ENCODE data around the gene KCNG2. TPM values are rescaled to one million over a fixed set of nuclear protein-coding genes. Genes with fewer than 3 reads are reported as not detected.

The KCNG2 gene
- total and polyA plus RNA-seq, 4 experiments from 2014 or later = not detected

DNA sequence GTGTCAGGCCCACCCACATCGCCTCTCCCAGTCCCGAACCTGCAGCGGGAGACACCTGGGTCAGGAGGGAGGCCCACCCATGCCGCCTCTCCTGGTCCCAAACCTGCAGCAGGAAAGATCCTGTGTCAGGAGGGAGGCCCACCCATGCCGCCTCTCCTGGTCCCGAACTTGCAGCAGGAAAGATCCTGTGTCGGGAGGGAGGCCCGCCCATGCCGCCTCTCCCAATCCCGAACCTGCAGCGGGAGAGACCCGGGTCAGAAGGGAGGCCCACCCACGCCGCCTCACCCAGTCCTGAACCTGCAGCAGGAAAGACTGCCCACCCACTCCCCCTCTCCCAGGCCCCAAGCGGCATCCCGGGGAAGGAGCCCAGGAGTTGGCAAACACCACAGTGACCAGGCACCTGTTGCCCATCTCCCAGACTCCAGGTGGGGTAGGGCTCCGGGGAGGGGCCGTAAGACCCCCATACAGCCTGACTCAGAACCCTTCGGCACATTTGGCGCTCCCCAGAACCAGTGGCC lies 145.9 kb downstream of the KCNG2 start:
- Mint-ChIP-seq H3K9me3 (peaks cover 0 to 2% (median 0%) of the 10 kb centered on the region in 8 donors), H3K27me3 (no peaks in the 10 kb centered on the region), H3K4me1 (peaks cover 11 to 64% (median 26%) of the 10 kb centered on the region in 4 donors), H3K4me3 (no peak overlapping the region), H3K36me3 (peaks cover 34 to 37% of the 10 kb centered on the region in 2 donors), H3K27ac (no peak overlapping the region)
- Histone ChIP-seq H3K4me3 (ENCODE audit: low read length in 2 of 2) (no peak overlapping the region), H3K4me1 (ENCODE audit: insufficient read depth, low read length) (peaks cover 27% of the 10 kb centered on the region), H3K27me3 (ENCODE audit: insufficient read depth, low read length) (no peaks in the 10 kb centered on the region), H3K36me3 (ENCODE audit: insufficient read depth, low read length) (peaks cover 12% of the 10 kb centered on the region), H3K27ac (ENCODE audit: low read depth, low read length) (no peak overlapping the region), H3K9me3 (ENCODE audit: control insufficient read depth in 1 of 2, low read length in 2 of 2) (no peaks in the 10 kb centered on the region)
- intact Hi-C loops (cut with micrococcal nuclease) = no loop called here
- no peak for DNase-seq
- CTCF ChIA-PET (ENCODE audit: partially characterized antibody) = no interaction called here
- POLR2A ChIA-PET (ENCODE audit: partially characterized antibody) = no interaction called here

- Histone ChIP-seq H3K4me3 (ENCODE audit: low read length in 2 of 2) (no peak overlapping the region), H3K27me3 (ENCODE audit: insufficient read depth, low read length) (no peaks in the 10 kb centered on the region), H3K9me3 (ENCODE audit: control insufficient read depth in 1 of 2, low read length in 2 of 2) (no peaks in the 10 kb centered on the region), H3K27ac (ENCODE audit: low read depth, low read length) (no peak overlapping the region), H3K4me1 (ENCODE audit: insufficient read depth, low read length) (peaks cover 33% of the 10 kb centered on the region), H3K36me3 (ENCODE audit: insufficient read depth, low read length) (peaks cover 12% of the 10 kb centered on the region)
- no peak for DNase-seq
- POLR2A ChIA-PET (ENCODE audit: partially characterized antibody) = no interaction called here
- Mint-ChIP-seq H3K27me3 (no peaks in the 10 kb centered on the region), H3K36me3 (peaks cover 29 to 31% of the 10 kb centered on the region in 2 donors), H3K27ac (peak overlapping the region in 6 of 7 donors; percentile 57 to 74 (median 67)), H3K9me3 (peaks cover 0 to 2% (median 0%) of the 10 kb centered on the region in 8 donors), H3K4me1 (peaks cover 13 to 67% (median 29%) of the 10 kb centered on the region in 4 donors), H3K4me3 (peak overlapping the region in 2 of 8 donors; percentile 39 to 46)
- intact Hi-C loops (cut with micrococcal nuclease) = no loop called here
- CTCF ChIA-PET (ENCODE audit: partially characterized antibody) = no interaction called here
Measured at GRCh38 chr18:79944126-79944731, 146.5 kb downstream of the KCNG2 start.

DNA sequence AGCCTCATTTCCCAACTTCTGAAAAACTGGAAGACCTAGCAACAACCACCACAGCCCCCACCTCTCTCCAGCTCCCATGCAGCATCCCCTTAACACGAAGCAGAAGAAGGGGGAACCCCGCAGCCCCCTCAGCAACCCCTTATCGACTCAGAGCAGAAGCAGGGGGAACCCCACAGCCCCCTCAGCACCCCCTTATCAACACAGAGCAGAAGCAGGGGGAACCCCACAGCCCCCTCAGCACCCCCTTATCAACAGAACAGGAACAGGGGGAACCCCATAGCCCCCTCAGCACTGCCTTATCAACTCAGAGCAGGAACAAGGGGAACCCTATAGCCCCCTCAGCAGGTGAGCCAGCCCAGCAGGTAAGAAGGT lies 147.0 kb downstream of the KCNG2 start:
- no peaks in the 10 kb centered on the region for H3K27me3 ChIP-seq (ENCODE audit: insufficient read depth, low read length)
- DNase-seq = no peak
- no peaks in the 10 kb centered on the region for H3K9me3 ChIP-seq (ENCODE audit: control insufficient read depth in 1 of 2, low read length in 2 of 2)
- intact Hi-C loops (cut with micrococcal nuclease) = no loop called here
- peaks cover 38% of the 10 kb centered on the region for H3K4me1 ChIP-seq (ENCODE audit: insufficient read depth, low read length)
- Mint-ChIP-seq H3K4me1 (peaks cover 16 to 70% (median 31%) of the 10 kb centered on the region in 4 donors), H3K4me3 (peak overlapping the region in 1 of 8 donors; percentile 46), H3K36me3 (peaks cover 26% of the 10 kb centered on the region in 2 donors), H3K27me3 (no peaks in the 10 kb centered on the region), H3K9me3 (no peaks in the 10 kb centered on the region), H3K27ac (peak overlapping the region in 6 of 7 donors; percentile 57 to 74 (median 67))
- H3K4me3 ChIP-seq (ENCODE audit: low read length in 2 of 2) = no peak overlapping the region
- peaks cover 11% of the 10 kb centered on the region for H3K36me3 ChIP-seq (ENCODE audit: insufficient read depth, low read length)
- POLR2A ChIA-PET (ENCODE audit: partially characterized antibody) = no interaction called here
- no peak overlapping the region for H3K27ac ChIP-seq (ENCODE audit: low read depth, low read length)
- CTCF ChIA-PET (ENCODE audit: partially characterized antibody) = no interaction called here

DNA sequence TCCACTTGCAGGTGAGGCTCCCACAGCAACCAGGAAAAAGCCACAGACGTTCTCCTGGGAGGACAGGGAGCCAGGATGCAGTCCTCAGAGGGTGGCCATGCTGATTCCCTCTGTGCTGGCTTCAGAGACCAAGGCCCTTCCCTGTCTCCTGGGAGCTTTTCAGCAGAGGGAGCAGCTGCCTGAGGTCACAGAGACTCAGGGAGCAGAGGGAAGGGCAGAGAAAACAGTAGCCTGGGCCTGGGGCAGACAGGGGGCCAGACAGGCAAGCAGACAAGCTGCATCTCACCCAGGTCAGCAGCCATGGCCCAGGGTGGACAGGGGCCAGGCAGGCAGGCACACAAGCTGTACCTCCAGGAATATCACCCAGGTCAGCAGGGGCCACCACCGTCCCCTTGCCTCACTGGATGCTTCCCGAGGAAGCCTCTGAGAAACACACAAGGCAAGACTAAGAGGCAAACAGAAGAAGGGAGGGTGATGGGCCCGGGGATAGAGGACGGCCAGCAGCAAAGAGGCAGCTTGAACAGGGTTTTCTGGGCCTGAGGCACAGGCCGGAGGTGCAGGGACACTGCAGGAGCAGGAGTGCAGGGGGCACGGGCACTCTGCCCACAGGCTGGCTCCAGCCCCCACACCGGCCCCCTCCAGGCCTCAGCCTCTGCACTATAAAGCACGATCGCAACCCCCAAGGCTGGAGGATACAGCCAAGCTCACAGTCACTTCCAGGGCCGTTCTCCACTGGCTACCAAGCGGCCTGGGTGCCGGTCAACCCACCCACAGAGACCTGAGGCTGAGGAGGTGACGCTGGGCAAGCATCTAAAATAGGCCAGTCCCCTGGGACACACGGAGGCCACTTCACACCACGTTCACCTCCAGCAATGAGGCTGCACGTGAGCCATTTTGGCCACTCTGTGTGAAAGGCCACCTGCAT lies 147.6 kb downstream of the KCNG2 start:
- intact Hi-C loops (cut with micrococcal nuclease) = no loop called here
- no peaks in the 10 kb centered on the region for H3K9me3 ChIP-seq (ENCODE audit: control insufficient read depth in 1 of 2, low read length in 2 of 2)
- Mint-ChIP-seq H3K36me3 (peaks cover 19 to 24% of the 10 kb centered on the region in 2 donors), H3K9me3 (no peaks in the 10 kb centered on the region), H3K4me3 (peak overlapping the region in 3 of 8 donors; percentile 1 to 5 (median 3)), H3K27me3 (no peaks in the 10 kb centered on the region), H3K4me1 (peaks cover 17 to 73% (median 34%) of the 10 kb centered on the region in 4 donors), H3K27ac (peak overlapping the region in 4 of 7 donors; percentile 30 to 63 (median 45))
- H3K36me3 ChIP-seq (ENCODE audit: insufficient read depth, low read length) = peaks cover 7% of the 10 kb centered on the region
- POLR2A ChIA-PET (ENCODE audit: partially characterized antibody) = no interaction called here
- H3K4me3 ChIP-seq (ENCODE audit: low read length in 2 of 2) = no peak overlapping the region
- H3K27ac ChIP-seq (ENCODE audit: low read depth, low read length) = no peak overlapping the region
- CTCF ChIA-PET (ENCODE audit: partially characterized antibody) = no interaction called here
- no peaks in the 10 kb centered on the region for H3K27me3 ChIP-seq (ENCODE audit: insufficient read depth, low read length)
- no peak for DNase-seq
- H3K4me1 ChIP-seq (ENCODE audit: insufficient read depth, low read length) = peaks cover 45% of the 10 kb centered on the region

- Mint-ChIP-seq H3K4me3 (no peak overlapping the region), H3K27ac (peak overlapping the region in 3 of 7 donors; percentile 11 to 36 (median 12)), H3K27me3 (no peaks in the 10 kb centered on the region), H3K4me1 (peaks cover 17 to 73% (median 36%) of the 10 kb centered on the region in 4 donors), H3K9me3 (no peaks in the 10 kb centered on the region), H3K36me3 (peaks cover 8 to 19% of the 10 kb centered on the region in 2 donors)
- Histone ChIP-seq H3K9me3 (ENCODE audit: control insufficient read depth in 1 of 2, low read length in 2 of 2) (no peaks in the 10 kb centered on the region), H3K27ac (ENCODE audit: low read depth, low read length) (no peak overlapping the region), H3K27me3 (ENCODE audit: insufficient read depth, low read length) (no peaks in the 10 kb centered on the region), H3K36me3 (ENCODE audit: insufficient read depth, low read length) (no peaks in the 10 kb centered on the region), H3K4me1 (ENCODE audit: insufficient read depth, low read length) (peaks cover 47% of the 10 kb centered on the region), H3K4me3 (ENCODE audit: low read length in 2 of 2) (no peak overlapping the region)
- intact Hi-C loops (cut with micrococcal nuclease) = no loop called here
- ChIA-PET POLR2A (ENCODE audit: partially characterized antibody) (no interaction called here), CTCF (ENCODE audit: partially characterized antibody) (no interaction called here)
- no peak for DNase-seq
Measured at GRCh38 chr18:79947054-79947755, 149.5 kb downstream of the KCNG2 start.

DNA sequence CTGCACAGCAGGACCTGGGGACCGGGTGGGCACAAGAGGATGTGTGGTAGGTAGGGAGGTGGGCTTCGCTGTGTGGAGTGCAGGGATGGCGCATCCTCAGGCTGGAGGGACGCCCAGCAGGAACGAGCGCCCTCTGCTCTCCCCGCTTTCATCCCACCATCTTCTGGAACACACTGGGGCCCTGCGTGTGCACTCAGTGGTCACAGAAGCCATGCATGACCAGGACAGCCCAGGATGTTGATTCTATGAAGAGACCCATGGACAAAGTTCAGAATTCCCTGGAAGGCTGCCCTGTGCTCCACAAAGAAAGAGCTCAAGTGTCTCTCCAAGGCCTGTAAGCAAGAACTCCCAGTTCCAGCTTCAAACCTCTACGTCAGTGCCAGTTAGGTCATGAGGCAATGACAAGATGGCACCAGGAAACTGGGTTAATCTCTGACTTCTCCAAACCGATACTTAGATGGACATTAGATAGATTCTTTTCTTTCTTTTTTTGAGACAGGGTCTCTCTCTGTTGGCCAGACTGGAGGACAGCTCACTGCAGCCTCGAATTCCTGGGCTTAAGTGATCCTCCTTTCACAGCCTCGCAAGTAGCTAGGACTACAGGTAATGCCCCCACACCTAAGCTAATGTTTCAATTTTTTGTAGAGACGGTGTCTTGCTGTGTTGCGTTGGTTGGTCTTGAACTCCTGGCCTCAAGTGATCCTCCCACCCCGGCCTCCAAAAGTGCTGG lies 150.3 kb downstream of the KCNG2 start:
- no peaks in the 10 kb centered on the region for H3K9me3 ChIP-seq (ENCODE audit: control insufficient read depth in 1 of 2, low read length in 2 of 2)
- no peak for DNase-seq
- Mint-ChIP-seq H3K27ac (peak overlapping the region in 3 of 7 donors; percentile 36 to 85 (median 61)), H3K27me3 (no peaks in the 10 kb centered on the region), H3K4me3 (peak overlapping the region in 4 of 8 donors; percentile 26 to 94 (median 62)), H3K4me1 (peaks cover 15 to 66% (median 36%) of the 10 kb centered on the region in 4 donors), H3K9me3 (no peaks in the 10 kb centered on the region), H3K36me3 (peaks cover under 1 to 10% of the 10 kb centered on the region in 2 donors)
- no peaks in the 10 kb centered on the region for H3K27me3 ChIP-seq (ENCODE audit: insufficient read depth, low read length)
- intact Hi-C loops (cut with micrococcal nuclease) = no loop called here
- no peak overlapping the region for H3K4me3 ChIP-seq (ENCODE audit: low read length in 2 of 2)
- H3K36me3 ChIP-seq (ENCODE audit: insufficient read depth, low read length) = no peaks in the 10 kb centered on the region
- CTCF ChIA-PET (ENCODE audit: partially characterized antibody) = no interaction called here
- no peak overlapping the region for H3K27ac ChIP-seq (ENCODE audit: low read depth, low read length)
- peaks cover 47% of the 10 kb centered on the region for H3K4me1 ChIP-seq (ENCODE audit: insufficient read depth, low read length)
- POLR2A ChIA-PET (ENCODE audit: partially characterized antibody) = no interaction called here
